BJ (cell line): ENCODE measurements around the gene ACTA1. TPM values are rescaled to one million over a fixed set of nuclear protein-coding genes. Genes with fewer than 3 reads are reported as not detected.

Experiments
- CTCF ChIA-PET: fragments of 350-600 bp; formaldehyde crosslinking; extraction: SDS; loops from one replicate; lab custom pipeline; 2021; ENCODE audit warnings: antibody characterized with exemption, inconsistent platforms; lab: Yijun Ruan, JAX
- POLR2A ChIA-PET: fragments of 300-600 bp; sonication (Branson Sonifier 250); formaldehyde crosslinking; extraction: SDS; loops from one replicate; lab custom pipeline; 2021; ENCODE audit warnings: antibody characterized with exemption; lab: Charles Lee
- DNase-seq: peaks from one replicate; pipeline ENCODE4 v3.0.0-alpha.2; 2011; ENCODE audit warnings: low read depth
- H3K27me3 ChIP-seq: 2 replicates; pipeline ENCODE4 v1.6.0; 2011; ENCODE audit warnings: low read length; ENCODE audit not compliant: control insufficient read depth, insufficient read depth
- H3K36me3 ChIP-seq: 2 replicates; pipeline ENCODE4 v1.5.1; 2011; ENCODE audit warnings: low read length; ENCODE audit not compliant: control insufficient read depth, insufficient read depth
- H3K4me3 ChIP-seq: 2 replicates; pipeline ENCODE4 v1.5.1; 2011; ENCODE audit warnings: low read depth, mild to moderate bottlenecking, control low read depth, low read length
- polyA plus RNA-seq: library from polyadenylated mRNA; depleted of rRNA; stranded (reverse); fragments of >200 nt; gene quantifications from 2 replicates; pipeline ENCODE4 v1.2.3, GENCODE V29; 2011; rRNA removed
- small RNA-seq: library from RNA; depleted of rRNA; stranded (forward); fragments of <200 nt; gene quantifications from one replicate; pipeline ENCODE3, GENCODE V24; 2012; ENCODE audit warnings: low replicate concordance, low read depth; ENCODE audit not compliant: insufficient read length
- TF ChIP-seq, protein P1 (sequence below): IDR thresholded peaks from 2 replicates; pipeline ENCODE4 v1.5.1; 2011; ENCODE audit warnings: low read depth, mild to moderate bottlenecking, control low read depth, inconsistent platforms, low read length, moderate library complexity; ENCODE audit not compliant: insufficient read depth

Gene ACTA1
- polyA plus RNA-seq, 1 experiment: 0.11 TPM

DNA sequence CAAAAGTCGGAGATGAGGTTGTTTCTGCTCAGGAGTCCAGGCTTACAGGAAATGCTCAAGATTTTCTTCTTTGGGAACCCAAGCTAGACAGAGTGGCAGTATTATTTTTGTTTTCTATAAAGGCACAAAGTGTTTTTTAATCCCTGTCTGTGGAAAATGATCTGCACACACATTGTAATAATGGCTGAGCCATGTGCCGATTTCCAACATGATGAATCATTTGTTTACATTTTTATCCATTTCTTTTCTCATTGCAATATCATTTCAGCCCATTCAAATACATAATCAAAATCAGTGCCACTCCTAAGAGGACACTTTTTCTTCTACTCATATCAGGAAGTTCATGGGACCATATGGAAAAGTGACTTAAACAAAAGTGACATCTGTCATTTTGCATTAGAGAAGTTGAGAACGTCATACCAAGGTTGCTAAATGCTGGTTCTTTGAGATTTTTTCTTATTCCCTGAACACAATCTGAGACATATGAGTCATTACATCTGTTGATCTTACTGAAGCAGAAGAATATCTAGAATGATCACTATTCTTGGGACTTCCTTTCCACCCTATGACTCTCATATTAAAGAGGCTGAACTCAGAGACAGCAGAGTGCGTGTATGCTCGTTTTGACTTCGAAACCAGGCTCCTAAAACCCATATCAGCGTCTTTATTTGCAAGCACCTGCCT, 44.9 kb downstream of the ACTA1 start:
- DNase-seq: no peak
- H3K27me3 ChIP-seq: no peaks in the 10 kb centered on the region
- no peak overlapping the region for H3K4me3 ChIP-seq
- POLR2A ChIA-PET: no interaction called here
- CTCF ChIA-PET: no interaction called here
- TF ChIP-seq, protein P1, sequence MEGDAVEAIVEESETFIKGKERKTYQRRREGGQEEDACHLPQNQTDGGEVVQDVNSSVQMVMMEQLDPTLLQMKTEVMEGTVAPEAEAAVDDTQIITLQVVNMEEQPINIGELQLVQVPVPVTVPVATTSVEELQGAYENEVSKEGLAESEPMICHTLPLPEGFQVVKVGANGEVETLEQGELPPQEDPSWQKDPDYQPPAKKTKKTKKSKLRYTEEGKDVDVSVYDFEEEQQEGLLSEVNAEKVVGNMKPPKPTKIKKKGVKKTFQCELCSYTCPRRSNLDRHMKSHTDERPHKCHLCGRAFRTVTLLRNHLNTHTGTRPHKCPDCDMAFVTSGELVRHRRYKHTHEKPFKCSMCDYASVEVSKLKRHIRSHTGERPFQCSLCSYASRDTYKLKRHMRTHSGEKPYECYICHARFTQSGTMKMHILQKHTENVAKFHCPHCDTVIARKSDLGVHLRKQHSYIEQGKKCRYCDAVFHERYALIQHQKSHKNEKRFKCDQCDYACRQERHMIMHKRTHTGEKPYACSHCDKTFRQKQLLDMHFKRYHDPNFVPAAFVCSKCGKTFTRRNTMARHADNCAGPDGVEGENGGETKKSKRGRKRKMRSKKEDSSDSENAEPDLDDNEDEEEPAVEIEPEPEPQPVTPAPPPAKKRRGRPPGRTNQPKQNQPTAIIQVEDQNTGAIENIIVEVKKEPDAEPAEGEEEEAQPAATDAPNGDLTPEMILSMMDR: no peak
- H3K36me3 ChIP-seq: no peaks in the 10 kb centered on the region

DNA sequence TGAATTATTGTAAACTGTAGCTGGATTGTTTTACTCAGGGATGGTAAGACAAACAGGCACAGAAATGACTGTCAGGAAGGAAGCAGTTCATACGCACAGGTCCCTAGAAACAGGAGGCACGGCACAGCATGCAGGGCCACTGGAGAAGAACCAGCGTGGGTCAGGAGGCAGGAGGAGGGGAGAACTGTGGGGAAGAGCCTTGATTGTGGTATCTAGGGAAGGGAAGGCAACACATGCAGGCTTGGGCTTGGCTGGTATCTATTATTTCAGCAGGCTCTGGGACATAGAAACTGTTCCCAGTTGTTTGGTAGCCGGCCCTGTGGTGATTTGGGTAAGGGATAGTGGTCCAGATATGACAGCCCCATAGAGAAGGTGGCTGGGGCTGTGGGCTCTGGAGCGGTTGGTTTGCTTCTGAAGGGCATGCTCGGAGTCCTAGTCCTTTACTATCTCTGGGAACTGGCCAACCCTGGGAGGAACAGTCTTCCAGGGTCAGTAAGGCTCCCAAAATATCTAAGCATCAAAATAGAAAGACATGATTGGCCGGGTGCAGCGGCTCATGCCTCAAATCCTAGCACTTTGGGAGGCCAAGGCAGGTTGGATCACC, 47.9 kb downstream of the ACTA1 start:
- TF ChIP-seq, protein P1: no peak
- H3K4me3 ChIP-seq: no peak overlapping the region
- H3K27me3 ChIP-seq: peaks cover 2% of the 10 kb centered on the region
- CTCF ChIA-PET: no interaction called here
- POLR2A ChIA-PET: no interaction called here
- no peak for DNase-seq
- no peaks in the 10 kb centered on the region for H3K36me3 ChIP-seq

DNA sequence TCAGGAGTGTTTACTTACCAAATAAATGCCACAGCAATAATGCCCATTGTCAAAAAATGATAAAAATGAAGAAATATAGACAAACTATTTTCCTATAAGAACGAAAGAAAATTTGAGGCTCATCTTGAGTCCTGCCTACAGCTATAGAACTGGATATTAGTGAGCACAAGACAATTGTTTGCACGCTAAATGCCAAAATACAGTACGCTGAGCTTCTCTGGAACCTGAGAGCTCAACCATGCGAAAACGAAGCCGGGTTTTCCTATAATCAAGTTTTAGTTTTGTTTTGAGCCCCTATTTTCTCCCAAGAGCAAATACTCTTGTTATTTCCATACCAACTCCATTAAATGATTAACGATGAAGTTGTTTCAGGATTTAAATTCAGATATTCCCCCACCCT, 49.1 kb downstream of the ACTA1 start:
- POLR2A ChIA-PET: no interaction called here
- H3K36me3 ChIP-seq: no peaks in the 10 kb centered on the region
- H3K4me3 ChIP-seq: no peak overlapping the region
- no peak for DNase-seq
- CTCF ChIA-PET: no interaction called here
- H3K27me3 ChIP-seq: peaks cover 4% of the 10 kb centered on the region
- TF ChIP-seq, protein P1: no peak

DNA sequence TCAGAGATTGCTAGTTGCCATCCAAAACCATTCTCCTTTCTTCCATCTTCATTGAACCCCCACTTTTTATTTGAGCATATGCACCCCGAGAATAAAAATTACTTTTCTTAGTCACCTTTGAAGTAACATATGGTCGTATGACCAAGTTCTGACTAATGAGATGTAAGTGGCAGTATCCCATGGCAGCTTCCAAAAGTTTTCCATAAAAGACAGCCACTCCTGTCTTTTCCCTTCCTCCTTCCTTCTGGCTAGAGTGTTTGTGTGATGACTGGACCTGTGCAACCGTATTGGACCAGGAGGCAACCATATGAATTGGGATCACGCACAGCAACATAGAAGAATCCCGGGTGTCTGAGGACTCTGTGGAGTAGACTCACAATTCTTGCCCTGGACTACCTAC, 49.9 kb downstream of the ACTA1 start:
- peaks cover 4% of the 10 kb centered on the region for H3K27me3 ChIP-seq
- ChIA-PET POLR2A (no interaction called here), CTCF (no interaction called here)
- TF ChIP-seq, protein P1: no peak
- no peaks in the 10 kb centered on the region for H3K36me3 ChIP-seq
- DNase-seq: no peak
- H3K4me3 ChIP-seq: no peak overlapping the region

DNA sequence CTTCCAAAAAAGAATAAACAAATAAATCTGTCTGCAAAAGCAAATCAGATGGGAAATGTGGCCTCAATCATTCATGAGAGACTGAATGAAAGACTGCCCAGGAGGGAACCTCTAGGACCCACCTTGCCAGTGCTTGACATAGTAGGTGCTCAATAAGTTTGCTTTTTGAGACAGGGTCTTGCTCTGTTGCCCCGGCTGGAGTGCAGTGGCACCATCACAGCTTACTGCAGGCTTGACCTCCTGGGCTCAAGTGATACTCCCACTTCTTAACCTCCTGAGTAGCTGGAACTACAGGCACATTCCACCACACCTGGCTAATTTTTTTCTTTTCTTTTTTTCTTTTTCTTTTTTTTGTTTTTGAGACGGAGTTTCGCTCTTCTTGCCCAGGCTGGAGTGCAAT, 50.7 kb downstream of the ACTA1 start:
- TF ChIP-seq, protein P1: no peak
- POLR2A ChIA-PET: no interaction called here
- no peak for DNase-seq
- Histone ChIP-seq H3K4me3 (no peak overlapping the region), H3K27me3 (peaks cover 4% of the 10 kb centered on the region), H3K36me3 (no peaks in the 10 kb centered on the region)
- CTCF ChIA-PET: no interaction called here

Small RNA genes lying within 50 kb of the gene (small RNA-seq; reads per million reads assigned to genes)
- gene RN7SKP276 (not detected), gene RNU6-180P (not detected)

Other genes starting within 250 kb of the ACTA1 start
- 24.8 and 26.6 TPM in 2 replicates for gene RAB4A, start 163.0 kb downstream of the ACTA1 start, polyA plus RNA-seq
- 1.4 and 3.9 TPM in 2 replicates for gene CCSAP, start 91.0 kb downstream of the ACTA1 start, polyA plus RNA-seq
- gene NUP133, start 74.2 kb upstream of the ACTA1 start, polyA plus RNA-seq: 20.8 and 28.4 TPM in 2 replicates
- 12.7 and 12.8 TPM in 2 replicates for gene ABCB10, start 124.6 kb upstream of the ACTA1 start, polyA plus RNA-seq
- 16.3 and 19.4 TPM in 2 replicates for gene TAF5L, start 192.0 kb upstream of the ACTA1 start, polyA plus RNA-seq
- 4.9 and 5.2 TPM in 2 replicates for gene URB2, start 192.2 kb upstream of the ACTA1 start, polyA plus RNA-seq